GM23248 (cell line): ENCODE measurements around the gene MPST. TPM values are rescaled to one million over a fixed set of nuclear protein-coding genes. Genes with fewer than 3 reads are reported as not detected.

Experiments
- DNase-seq: peaks from one replicate; pipeline ENCODE4 v3.0.0-alpha.2; 2015
- H2AFZ ChIP-seq: fragments of 200-600 bp; sonication (generic); 2 replicates; pipeline ENCODE4 v1.6.1; 2016; ENCODE audit warnings: antibody characterized with exemption
- H3F3A ChIP-seq: fragments of 200-600 bp; sonication (generic); 2 replicates; pipeline ENCODE4 v1.6.1; 2016; ENCODE audit warnings: mild to moderate bottlenecking, antibody characterized with exemption, mixed run types; ENCODE audit not compliant: insufficient read depth
- H3K27ac ChIP-seq: fragments of 200-600 bp; sonication (generic); 2 replicates; pipeline ENCODE4 v1.5.1; 2016; ENCODE audit warnings: mild to moderate bottlenecking
- H3K27me3 ChIP-seq: fragments of 200-600 bp; sonication (generic); replicated peaks from 2 replicates; pipeline ENCODE4 v1.6.1; 2016; ENCODE audit warnings: mild to moderate bottlenecking; ENCODE audit not compliant: insufficient read depth
- H3K36me3 ChIP-seq: fragments of 200-600 bp; sonication (generic); 2 replicates; pipeline ENCODE4 v1.6.1; 2016; ENCODE audit warnings: low read depth, mild to moderate bottlenecking
- H3K4me1 ChIP-seq: fragments of 200-600 bp; sonication (generic); 2 replicates; pipeline ENCODE4 v1.6.1; 2016; ENCODE audit warnings: mild to moderate bottlenecking; ENCODE audit not compliant: insufficient read depth
- H3K4me2 ChIP-seq: fragments of 200-600 bp; sonication (generic); one replicate; pipeline ENCODE4 v1.6.1; 2016; ENCODE audit warnings: mild to moderate bottlenecking; ENCODE audit not compliant: unreplicated experiment
- H3K4me3 ChIP-seq: fragments of 200-600 bp; sonication (generic); 2 replicates; pipeline ENCODE4 v1.5.1; 2016; ENCODE audit warnings: mild to moderate bottlenecking
- H3K79me2 ChIP-seq: fragments of 200-600 bp; sonication (generic); 2 replicates; pipeline ENCODE4 v1.6.1; 2016; ENCODE audit warnings: mild to moderate bottlenecking; ENCODE audit not compliant: insufficient read depth
- H3K9ac ChIP-seq: fragments of 200-600 bp; sonication (generic); 2 replicates; pipeline ENCODE4 v1.6.1; 2016; ENCODE audit warnings: mild to moderate bottlenecking
- H3K9me2 ChIP-seq: fragments of 200-600 bp; sonication (generic); 2 replicates; pipeline ENCODE4 v1.6.1; 2016; ENCODE audit warnings: mixed run types, mild to moderate bottlenecking, moderate library complexity; ENCODE audit not compliant: insufficient read depth
- H3K9me3 ChIP-seq: fragments of 200-600 bp; sonication (generic); one replicate; pipeline ENCODE4 v1.6.1; 2017; ENCODE audit warnings: low read depth
- H4K20me1 ChIP-seq: fragments of 200-600 bp; sonication (generic); 2 replicates; pipeline ENCODE4 v1.6.0; 2016; ENCODE audit not compliant: insufficient read depth
- EZH2 ChIP-seq: fragments of 200-600 bp; sonication (generic); IDR thresholded peaks from 2 replicates; pipeline ENCODE4 v1.6.1; 2018; ENCODE audit warnings: antibody characterized with exemption, mild to moderate bottlenecking; ENCODE audit not compliant: insufficient read depth, poor library complexity, severe bottlenecking
- EZH2phosphoT487 ChIP-seq: fragments of 200-600 bp; sonication (generic); IDR thresholded peaks from 2 replicates; pipeline ENCODE4 v1.6.1; 2018; ENCODE audit warnings: antibody characterized with exemption, moderate library complexity, mild to moderate bottlenecking, low read depth; ENCODE audit not compliant: insufficient read depth
- WGBS, 2 experiments: methylation state at CpG; one replicate each; pipeline ENCODE4 v1.1.6; 2015 to 2017; ENCODE audit warnings: low lambda C conversion rate in 2 of 2, low coverage in 1 of 2; ENCODE audit errors: missing lambda C conversion rate in 2 of 2; 5-methylcytosine and 5-hydroxymethylcytosine counted together
- in situ Hi-C: fragments of 300-500 bp; cut with MboI; formaldehyde crosslinking; loops from 2 replicates; pipeline ENCODE4 v1.15.0; 2020
- polyA plus RNA-seq: library from polyadenylated mRNA; unstranded; fragments of >200 nt; fragmentation: Nextera tagmentation; extraction: Ambion mirVana; gene quantifications from 2 replicates; pipeline ENCODE4 v1.2.1, GENCODE V29; 2016
- total RNA-seq: library from RNA; depleted of rRNA; stranded (reverse); fragments of >200 nt; shearing (Covaris generic); gene quantifications from 2 replicates; pipeline ENCODE4 v1.2.3, GENCODE V29; 2014

The MPST gene
- total and polyA plus RNA-seq, 2 experiments from 2014 or later: 48.5 to 72.0 TPM

DNA sequence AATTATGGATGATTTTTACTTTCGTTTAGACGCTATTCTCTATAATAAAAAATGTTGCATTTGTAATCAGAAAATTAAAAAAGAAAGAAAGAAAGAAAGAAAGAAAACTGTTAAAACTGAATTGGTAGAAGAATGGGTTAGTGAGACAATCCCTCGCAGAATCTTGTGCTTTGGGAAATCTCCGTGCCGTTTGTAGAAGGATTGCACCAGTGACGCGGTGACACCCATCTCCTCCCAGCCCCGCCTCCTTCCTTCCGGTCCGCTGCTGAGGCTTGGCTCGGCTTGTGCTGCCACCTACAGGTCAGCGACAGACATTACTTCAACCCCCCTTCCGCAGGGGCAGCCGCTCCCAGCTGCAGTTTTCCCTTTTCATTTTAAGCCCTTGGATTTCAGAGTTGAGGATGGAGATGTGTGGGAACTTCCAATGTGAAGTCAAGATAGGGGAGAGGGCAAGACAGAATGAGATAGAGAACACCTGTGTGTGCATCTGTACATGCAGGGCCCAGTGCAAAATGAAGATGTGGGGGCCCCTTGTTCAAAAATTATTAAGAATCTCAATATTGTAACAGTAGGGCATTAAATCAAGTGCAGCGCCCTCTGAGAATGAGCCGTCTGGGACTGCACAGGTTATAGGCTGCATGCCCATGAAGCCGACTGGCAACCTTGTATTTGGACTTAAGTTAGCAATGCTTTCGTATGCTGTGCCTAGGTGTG is 41.4 kb upstream of the MPST start:
- H3K4me2 ChIP-seq: peak overlapping the region; percentile 88
- H4K20me1 ChIP-seq: no peaks in the 10 kb centered on the region
- 10 to 11% methylated on average over 18 of the region's 18 CpGs for WGBS, 2 experiments
- no peaks in the 10 kb centered on the region for H3K36me3 ChIP-seq
- in situ Hi-C loops: loop anchor here (10.0 kb wide), 1 partner anchor 113 kb away; the partner anchor contains the start of gene NCF4
- no peaks in the 10 kb centered on the region for H3F3A ChIP-seq
- H3K9me2 ChIP-seq: no peaks in the 10 kb centered on the region
- peaks cover 9% of the 10 kb centered on the region; the same call in 1 of the 2 replicates for H3K27me3 ChIP-seq
- H3K79me2 ChIP-seq: no peaks in the 10 kb centered on the region
- H3K9ac ChIP-seq: peak overlapping the region; percentile 50
- DNase-seq: peak; percentile 95
- no peaks in the 10 kb centered on the region for H3K9me3 ChIP-seq
- H2AFZ ChIP-seq: peak overlapping the region; percentile 90
- H3K27ac ChIP-seq: no peak overlapping the region
- 0 out of 2 replicates have a peak, but pooled peaks cover 4% of the 10 kb centered on the region for H3K4me1 ChIP-seq
- no peak for TF ChIP-seq EZH2phosphoT487
- TF ChIP-seq EZH2: no peak
- H3K4me3 ChIP-seq: peak overlapping the region; percentile 73

DNA sequence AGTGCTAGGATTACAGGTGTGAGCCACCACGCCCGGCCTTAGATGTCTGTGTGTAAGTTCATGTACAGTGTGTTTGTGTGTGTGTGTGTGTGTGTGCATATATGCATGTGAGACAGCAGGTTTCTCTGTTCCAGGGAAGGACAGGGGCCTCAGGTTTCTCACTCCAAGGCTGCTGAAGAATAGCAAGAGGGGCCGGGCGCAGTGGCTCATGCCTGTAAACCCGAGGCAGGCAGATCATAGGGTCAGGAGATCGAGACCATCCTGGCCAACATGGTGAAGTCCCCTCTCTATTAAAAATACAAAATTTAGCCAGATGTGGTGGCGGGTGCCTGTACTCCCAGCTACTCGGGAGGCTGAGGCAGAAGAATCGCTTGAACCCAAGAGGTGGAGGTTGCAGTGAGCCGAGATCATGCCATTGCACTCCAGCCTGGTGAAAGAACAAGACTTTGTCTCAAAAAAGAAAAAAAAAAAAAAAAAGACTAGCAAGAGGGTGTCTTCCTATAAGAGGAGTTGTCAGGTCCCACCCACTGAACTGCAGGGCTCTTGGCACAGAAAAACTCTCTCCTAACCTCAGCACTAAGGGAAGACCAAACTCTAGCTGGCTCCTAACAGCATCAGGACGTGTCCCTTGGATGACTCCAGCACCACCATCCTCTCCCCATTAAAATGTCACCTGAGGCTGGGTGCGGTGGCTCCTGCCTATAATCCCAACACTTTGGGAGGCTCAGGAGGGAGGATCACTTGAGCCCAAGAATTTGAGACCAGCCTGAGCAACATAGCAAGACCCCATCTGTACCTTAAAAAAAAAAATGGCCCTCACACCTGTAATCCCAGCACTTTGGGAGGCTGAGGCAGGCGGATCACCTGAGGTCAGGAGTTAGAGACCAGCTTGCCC is 40.3 kb upstream of the MPST start:
- Histone ChIP-seq H4K20me1 (no peaks in the 10 kb centered on the region), H3K9me2 (no peaks in the 10 kb centered on the region), H3K27ac (no peak overlapping the region), H3K4me1 (0 out of 2 replicates have a peak, but pooled peaks cover 4% of the 10 kb centered on the region), H3K36me3 (no peaks in the 10 kb centered on the region), H3K9ac (no peak overlapping the region), H3K4me3 (no peak overlapping the region), H3K79me2 (no peaks in the 10 kb centered on the region), H2AFZ (no peak overlapping the region), H3F3A (no peaks in the 10 kb centered on the region), H3K9me3 (no peaks in the 10 kb centered on the region), H3K27me3 (peaks cover 9% of the 10 kb centered on the region; the same call in 1 of the 2 replicates), H3K4me2 (no peak overlapping the region)
- in situ Hi-C loops: loop anchor here (10.0 kb wide), 1 partner anchor 114 kb away; the partner anchor contains the start of gene NCF4
- 63 to 66% methylated on average over 13 of the region's 13 CpGs for WGBS, 2 experiments
- no peak for DNase-seq
- TF ChIP-seq EZH2 (no peak), EZH2phosphoT487 (no peak)

DNA sequence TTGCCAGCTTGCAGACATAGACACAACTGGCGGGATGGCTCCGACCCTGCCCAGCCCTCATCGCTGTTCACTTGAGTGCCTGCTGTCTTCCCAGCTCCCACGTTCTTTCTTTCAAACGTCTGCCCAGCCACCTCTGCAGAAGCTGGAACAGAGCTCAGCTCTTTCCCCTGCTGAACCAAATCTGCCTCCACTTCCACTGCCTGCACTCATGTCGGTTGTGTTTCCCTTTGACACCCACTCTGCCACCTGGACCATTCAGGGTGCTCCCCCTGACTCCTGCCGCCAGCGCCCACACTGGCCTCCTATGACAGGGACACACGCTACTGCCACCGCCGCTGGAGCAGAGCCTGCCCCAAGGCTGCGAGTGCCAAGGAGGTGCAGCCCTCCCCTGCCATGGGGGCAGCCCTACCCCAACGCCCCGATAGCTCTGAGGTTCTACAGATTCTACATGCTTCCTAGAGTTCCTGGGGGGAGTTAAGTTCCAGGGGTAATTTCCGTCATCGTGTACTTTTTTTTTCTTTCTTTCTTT is 38.2 kb upstream of the MPST start:
- DNase-seq: no peak
- Histone ChIP-seq H3K9me3 (no peaks in the 10 kb centered on the region), H3K27ac (no peak overlapping the region), H3K79me2 (no peaks in the 10 kb centered on the region), H3K4me1 (0 out of 2 replicates have a peak, but pooled peaks cover 4% of the 10 kb centered on the region), H3K36me3 (no peaks in the 10 kb centered on the region), H2AFZ (no peak overlapping the region), H4K20me1 (no peaks in the 10 kb centered on the region), H3K9ac (no peak overlapping the region), H3K9me2 (no peaks in the 10 kb centered on the region), H3K27me3 (peaks cover 9% of the 10 kb centered on the region; the same call in 1 of the 2 replicates), H3K4me2 (no peak overlapping the region), H3K4me3 (no peak overlapping the region), H3F3A (no peaks in the 10 kb centered on the region)
- in situ Hi-C loops: loop anchor here (10.0 kb wide), 1 partner anchor 197 kb away; no protein-coding TSS in a partner anchor
- no peak for TF ChIP-seq EZH2
- 54 to 58% methylated on average over 14 to 16 of the region's 16 CpGs for WGBS, 2 experiments

DNA sequence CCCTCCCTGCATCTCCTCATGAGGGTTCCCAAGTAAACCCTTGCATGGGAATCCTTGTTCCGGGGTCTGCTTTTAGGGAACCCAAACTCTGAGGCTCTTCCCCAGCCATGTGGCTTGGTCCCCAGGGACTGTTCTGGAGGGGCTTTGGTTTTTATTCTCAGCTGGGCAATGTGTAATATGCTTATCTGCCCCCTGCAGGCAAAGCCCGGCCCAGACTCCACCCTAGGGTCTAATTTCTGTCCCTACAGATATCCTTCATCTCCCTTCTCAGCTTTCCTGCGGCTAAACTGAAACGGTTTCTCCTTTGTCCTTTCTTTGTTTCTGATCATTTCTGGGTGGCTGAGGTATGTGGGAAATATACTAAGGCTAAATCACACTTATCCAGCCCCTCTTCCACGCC is 37.4 kb upstream of the MPST start:
- H2AFZ ChIP-seq: no peak overlapping the region
- H3K4me2 ChIP-seq: no peak overlapping the region
- no peaks in the 10 kb centered on the region for H3K9me3 ChIP-seq
- no peaks in the 10 kb centered on the region for H3K36me3 ChIP-seq
- in situ Hi-C loops: loop anchor here (10.0 kb wide), 1 partner anchor 197 kb away; no protein-coding TSS in a partner anchor
- no peaks in the 10 kb centered on the region for H3F3A ChIP-seq
- H3K27ac ChIP-seq: no peak overlapping the region
- WGBS, 2 experiments: 43 to 50% methylated on average over 5 of the region's 5 CpGs
- no peak overlapping the region for H3K4me3 ChIP-seq
- no peak overlapping the region for H3K9ac ChIP-seq
- H3K27me3 ChIP-seq: peaks cover 9% of the 10 kb centered on the region; the same call in 1 of the 2 replicates
- H3K9me2 ChIP-seq: no peaks in the 10 kb centered on the region
- no peak for DNase-seq
- H4K20me1 ChIP-seq: no peaks in the 10 kb centered on the region
- no peaks in the 10 kb centered on the region for H3K79me2 ChIP-seq
- TF ChIP-seq EZH2 (no peak), EZH2phosphoT487 (no peak)
- 0 out of 2 replicates have a peak, but pooled peaks cover 4% of the 10 kb centered on the region for H3K4me1 ChIP-seq
